ENCODE data around the gene CUBN.

Gene CUBN

DNA sequence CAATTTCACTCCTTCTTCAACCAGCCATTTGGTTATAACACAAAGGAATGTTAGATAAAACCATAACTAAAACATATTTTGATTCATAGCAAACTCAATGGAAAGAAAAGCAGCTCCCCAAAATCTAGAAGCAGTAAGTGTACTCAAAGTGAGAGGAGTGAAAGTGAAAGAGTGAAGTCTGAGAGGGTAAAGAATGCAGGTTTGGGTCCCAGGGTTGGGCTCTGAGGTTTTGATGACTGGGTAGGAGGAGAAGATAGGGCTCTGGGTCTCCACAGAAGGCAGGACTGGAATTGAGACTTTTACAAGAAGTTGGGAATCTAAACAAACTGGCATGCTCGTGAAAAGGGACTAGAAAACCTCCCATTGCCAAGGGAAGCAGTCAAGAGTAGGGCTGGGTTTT, 227.0 kb downstream of the CUBN start:
- no peaks in the 10 kb centered on the region for H3K9me3 ChIP-seq (ENCODE audit: control insufficient read depth, insufficient read depth, low read depth, low read length)
- CTCF ChIA-PET = no interaction called here
- H3K27ac ChIP-seq (ENCODE audit: extremely low read depth, low read depth, low read length) = no peak overlapping the region
- H3K4me1 ChIP-seq (ENCODE audit: control insufficient read depth, insufficient read depth, low read length) = no peaks in the 10 kb centered on the region
- no peak overlapping the region for H3K4me3 ChIP-seq (ENCODE audit: low read depth, low read length)
- TF ChIP-seq, protein P1, sequence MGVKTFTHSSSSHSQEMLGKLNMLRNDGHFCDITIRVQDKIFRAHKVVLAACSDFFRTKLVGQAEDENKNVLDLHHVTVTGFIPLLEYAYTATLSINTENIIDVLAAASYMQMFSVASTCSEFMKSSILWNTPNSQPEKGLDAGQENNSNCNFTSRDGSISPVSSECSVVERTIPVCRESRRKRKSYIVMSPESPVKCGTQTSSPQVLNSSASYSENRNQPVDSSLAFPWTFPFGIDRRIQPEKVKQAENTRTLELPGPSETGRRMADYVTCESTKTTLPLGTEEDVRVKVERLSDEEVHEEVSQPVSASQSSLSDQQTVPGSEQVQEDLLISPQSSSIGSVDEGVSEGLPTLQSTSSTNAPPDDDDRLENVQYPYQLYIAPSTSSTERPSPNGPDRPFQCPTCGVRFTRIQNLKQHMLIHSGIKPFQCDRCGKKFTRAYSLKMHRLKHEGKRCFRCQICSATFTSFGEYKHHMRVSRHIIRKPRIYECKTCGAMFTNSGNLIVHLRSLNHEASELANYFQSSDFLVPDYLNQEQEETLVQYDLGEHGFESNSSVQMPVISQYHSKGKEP (tag by site-specific recombination; IDR thresholded peaks at IDR 0.05) = no peak
- TF ChIP-seq PRDM1 (tag by site-specific recombination; IDR thresholded peaks at IDR 0.05) (0 out of 2 replicates have a peak, but pooled peaks have one; percentile 18), ZFP37 (tag by site-specific recombination; IDR thresholded peaks at IDR 0.05) (no peak), ZNF214 (tag by site-specific recombination; IDR thresholded peaks at IDR 0.05; ENCODE audit: borderline replicate concordance) (no peak)
- TF ChIP-seq, protein P2, sequence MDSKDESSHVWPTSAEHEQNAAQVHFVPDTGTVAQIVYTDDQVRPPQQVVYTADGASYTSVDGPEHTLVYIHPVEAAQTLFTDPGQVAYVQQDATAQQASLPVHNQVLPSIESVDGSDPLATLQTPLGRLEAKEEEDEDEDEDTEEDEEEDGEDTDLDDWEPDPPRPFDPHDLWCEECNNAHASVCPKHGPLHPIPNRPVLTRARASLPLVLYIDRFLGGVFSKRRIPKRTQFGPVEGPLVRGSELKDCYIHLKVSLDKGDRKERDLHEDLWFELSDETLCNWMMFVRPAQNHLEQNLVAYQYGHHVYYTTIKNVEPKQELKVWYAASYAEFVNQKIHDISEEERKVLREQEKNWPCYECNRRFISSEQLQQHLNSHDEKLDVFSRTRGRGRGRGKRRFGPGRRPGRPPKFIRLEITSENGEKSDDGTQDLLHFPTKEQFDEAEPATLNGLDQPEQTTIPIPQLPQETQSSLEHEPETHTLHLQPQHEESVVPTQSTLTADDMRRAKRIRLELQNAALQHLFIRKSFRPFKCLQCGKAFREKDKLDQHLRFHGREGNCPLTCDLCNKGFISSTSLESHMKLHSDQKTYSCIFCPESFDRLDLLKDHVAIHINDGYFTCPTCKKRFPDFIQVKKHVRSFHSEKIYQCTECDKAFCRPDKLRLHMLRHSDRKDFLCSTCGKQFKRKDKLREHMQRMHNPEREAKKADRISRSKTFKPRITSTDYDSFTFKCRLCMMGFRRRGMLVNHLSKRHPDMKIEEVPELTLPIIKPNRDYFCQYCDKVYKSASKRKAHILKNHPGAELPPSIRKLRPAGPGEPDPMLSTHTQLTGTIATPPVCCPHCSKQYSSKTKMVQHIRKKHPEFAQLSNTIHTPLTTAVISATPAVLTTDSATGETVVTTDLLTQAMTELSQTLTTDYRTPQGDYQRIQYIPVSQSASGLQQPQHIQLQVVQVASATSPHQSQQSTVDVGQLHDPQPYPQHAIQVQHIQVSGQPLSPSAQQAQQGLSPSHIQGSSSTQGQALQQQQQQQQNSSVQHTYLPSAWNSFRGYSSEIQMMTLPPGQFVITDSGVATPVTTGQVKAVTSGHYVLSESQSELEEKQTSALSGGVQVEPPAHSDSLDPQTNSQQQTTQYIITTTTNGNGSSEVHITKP (tag by site-specific recombination; IDR thresholded peaks at IDR 0.05) = no peak
- TF ChIP-seq, protein P3, sequence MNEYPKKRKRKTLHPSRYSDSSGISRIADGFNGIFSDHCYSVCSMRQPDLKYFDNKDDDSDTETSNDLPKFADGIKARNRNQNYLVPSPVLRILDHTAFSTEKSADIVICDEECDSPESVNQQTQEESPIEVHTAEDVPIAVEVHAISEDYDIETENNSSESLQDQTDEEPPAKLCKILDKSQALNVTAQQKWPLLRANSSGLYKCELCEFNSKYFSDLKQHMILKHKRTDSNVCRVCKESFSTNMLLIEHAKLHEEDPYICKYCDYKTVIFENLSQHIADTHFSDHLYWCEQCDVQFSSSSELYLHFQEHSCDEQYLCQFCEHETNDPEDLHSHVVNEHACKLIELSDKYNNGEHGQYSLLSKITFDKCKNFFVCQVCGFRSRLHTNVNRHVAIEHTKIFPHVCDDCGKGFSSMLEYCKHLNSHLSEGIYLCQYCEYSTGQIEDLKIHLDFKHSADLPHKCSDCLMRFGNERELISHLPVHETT (tag by site-specific recombination; IDR thresholded peaks at IDR 0.05) = no peak
- POLR2A ChIA-PET = no interaction called here
- H3K36me3 ChIP-seq (ENCODE audit: control insufficient read depth in 2 of 2, insufficient read depth in 1 of 2, low read length in 2 of 2) = no peaks in the 10 kb centered on the region

DNA sequence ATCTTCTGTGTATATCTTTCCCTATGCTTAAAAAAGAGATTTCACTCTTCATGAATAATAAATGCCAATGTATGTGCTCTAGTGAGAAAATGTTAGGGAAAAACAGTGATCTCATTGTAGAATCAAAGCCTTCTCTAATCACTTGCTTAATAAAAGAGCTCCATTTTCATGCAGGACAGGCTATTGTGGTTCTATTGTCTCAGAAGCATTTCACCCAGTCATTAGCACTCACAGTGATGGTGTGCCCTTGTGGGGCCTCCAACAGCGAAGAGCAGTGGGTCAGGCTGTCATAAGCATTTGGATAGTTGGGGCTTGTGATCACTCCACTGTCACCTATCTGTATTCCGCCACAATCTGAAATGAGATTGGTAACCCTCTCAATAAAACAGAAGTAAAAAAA, 228.5 kb downstream of the CUBN start:
- CTCF ChIA-PET = no interaction called here
- TF ChIP-seq ZNF211 (tag by site-specific recombination; IDR thresholded peaks at IDR 0.05; ENCODE audit: low read depth) (no peak), GLI4 (tag by site-specific recombination; IDR thresholded peaks at IDR 0.05) (no peak), ZIC2 (tag by site-specific recombination; IDR thresholded peaks at IDR 0.05) (no peak), ZNF677 (tag by site-specific recombination; IDR thresholded peaks at IDR 0.05) (no peak), ZXDB (tag by site-specific recombination; IDR thresholded peaks at IDR 0.05) (no peak), ZBTB48 (tag by site-specific recombination; IDR thresholded peaks at IDR 0.05) (no peak), ZNF544 (tag by site-specific recombination; IDR thresholded peaks at IDR 0.05) (no peak), ZNF670 (tag by site-specific recombination; IDR thresholded peaks at IDR 0.05; ENCODE audit: low read depth) (no peak), ZNF324 (tag by site-specific recombination; IDR thresholded peaks at IDR 0.05) (no peak), IKZF3 (tag by site-specific recombination; IDR thresholded peaks at IDR 0.05) (no peak), ZNF157 (tag by site-specific recombination; IDR thresholded peaks at IDR 0.05) (no peak), BCL11B (tag by site-specific recombination; IDR thresholded peaks at IDR 0.05; ENCODE audit: low read depth) (no peak), ZNF433 (tag by site-specific recombination; IDR thresholded peaks at IDR 0.05; ENCODE audit: low read depth) (no peak), ZNF621 (tag by site-specific recombination; IDR thresholded peaks at IDR 0.05) (no peak)
- TF ChIP-seq, protein P4, sequence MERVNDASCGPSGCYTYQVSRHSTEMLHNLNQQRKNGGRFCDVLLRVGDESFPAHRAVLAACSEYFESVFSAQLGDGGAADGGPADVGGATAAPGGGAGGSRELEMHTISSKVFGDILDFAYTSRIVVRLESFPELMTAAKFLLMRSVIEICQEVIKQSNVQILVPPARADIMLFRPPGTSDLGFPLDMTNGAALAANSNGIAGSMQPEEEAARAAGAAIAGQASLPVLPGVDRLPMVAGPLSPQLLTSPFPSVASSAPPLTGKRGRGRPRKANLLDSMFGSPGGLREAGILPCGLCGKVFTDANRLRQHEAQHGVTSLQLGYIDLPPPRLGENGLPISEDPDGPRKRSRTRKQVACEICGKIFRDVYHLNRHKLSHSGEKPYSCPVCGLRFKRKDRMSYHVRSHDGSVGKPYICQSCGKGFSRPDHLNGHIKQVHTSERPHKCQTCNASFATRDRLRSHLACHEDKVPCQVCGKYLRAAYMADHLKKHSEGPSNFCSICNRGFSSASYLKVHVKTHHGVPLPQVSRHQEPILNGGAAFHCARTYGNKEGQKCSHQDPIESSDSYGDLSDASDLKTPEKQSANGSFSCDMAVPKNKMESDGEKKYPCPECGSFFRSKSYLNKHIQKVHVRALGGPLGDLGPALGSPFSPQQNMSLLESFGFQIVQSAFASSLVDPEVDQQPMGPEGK (tag by site-specific recombination; IDR thresholded peaks at IDR 0.05) = no peak
- TF ChIP-seq, protein P5, sequence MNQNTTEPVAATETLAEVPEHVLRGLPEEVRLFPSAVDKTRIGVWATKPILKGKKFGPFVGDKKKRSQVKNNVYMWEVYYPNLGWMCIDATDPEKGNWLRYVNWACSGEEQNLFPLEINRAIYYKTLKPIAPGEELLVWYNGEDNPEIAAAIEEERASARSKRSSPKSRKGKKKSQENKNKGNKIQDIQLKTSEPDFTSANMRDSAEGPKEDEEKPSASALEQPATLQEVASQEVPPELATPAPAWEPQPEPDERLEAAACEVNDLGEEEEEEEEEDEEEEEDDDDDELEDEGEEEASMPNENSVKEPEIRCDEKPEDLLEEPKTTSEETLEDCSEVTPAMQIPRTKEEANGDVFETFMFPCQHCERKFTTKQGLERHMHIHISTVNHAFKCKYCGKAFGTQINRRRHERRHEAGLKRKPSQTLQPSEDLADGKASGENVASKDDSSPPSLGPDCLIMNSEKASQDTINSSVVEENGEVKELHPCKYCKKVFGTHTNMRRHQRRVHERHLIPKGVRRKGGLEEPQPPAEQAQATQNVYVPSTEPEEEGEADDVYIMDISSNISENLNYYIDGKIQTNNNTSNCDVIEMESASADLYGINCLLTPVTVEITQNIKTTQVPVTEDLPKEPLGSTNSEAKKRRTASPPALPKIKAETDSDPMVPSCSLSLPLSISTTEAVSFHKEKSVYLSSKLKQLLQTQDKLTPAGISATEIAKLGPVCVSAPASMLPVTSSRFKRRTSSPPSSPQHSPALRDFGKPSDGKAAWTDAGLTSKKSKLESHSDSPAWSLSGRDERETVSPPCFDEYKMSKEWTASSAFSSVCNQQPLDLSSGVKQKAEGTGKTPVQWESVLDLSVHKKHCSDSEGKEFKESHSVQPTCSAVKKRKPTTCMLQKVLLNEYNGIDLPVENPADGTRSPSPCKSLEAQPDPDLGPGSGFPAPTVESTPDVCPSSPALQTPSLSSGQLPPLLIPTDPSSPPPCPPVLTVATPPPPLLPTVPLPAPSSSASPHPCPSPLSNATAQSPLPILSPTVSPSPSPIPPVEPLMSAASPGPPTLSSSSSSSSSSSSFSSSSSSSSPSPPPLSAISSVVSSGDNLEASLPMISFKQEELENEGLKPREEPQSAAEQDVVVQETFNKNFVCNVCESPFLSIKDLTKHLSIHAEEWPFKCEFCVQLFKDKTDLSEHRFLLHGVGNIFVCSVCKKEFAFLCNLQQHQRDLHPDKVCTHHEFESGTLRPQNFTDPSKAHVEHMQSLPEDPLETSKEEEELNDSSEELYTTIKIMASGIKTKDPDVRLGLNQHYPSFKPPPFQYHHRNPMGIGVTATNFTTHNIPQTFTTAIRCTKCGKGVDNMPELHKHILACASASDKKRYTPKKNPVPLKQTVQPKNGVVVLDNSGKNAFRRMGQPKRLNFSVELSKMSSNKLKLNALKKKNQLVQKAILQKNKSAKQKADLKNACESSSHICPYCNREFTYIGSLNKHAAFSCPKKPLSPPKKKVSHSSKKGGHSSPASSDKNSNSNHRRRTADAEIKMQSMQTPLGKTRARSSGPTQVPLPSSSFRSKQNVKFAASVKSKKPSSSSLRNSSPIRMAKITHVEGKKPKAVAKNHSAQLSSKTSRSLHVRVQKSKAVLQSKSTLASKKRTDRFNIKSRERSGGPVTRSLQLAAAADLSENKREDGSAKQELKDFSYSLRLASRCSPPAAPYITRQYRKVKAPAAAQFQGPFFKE (tag by site-specific recombination; IDR thresholded peaks at IDR 0.05; ENCODE audit: borderline replicate concordance) = no peak

More for the DNA sequence above, 228.5 kb downstream of the CUBN start:
- Histone ChIP-seq H3K36me3 (ENCODE audit: control insufficient read depth in 2 of 2, insufficient read depth in 1 of 2, low read length in 2 of 2) (no peaks in the 10 kb centered on the region), H3K4me3 (ENCODE audit: low read depth, low read length) (no peak overlapping the region), H3K27ac (ENCODE audit: extremely low read depth, low read depth, low read length) (no peak overlapping the region), H3K4me1 (ENCODE audit: control insufficient read depth, insufficient read depth, low read length) (no peaks in the 10 kb centered on the region), H3K9me3 (ENCODE audit: control insufficient read depth, insufficient read depth, low read depth, low read length) (no peaks in the 10 kb centered on the region)
- POLR2A ChIA-PET = no interaction called here
